ENCODE measurements around the gene EGLN1. TPM values are rescaled to one million over a fixed set of nuclear protein-coding genes. Genes with fewer than 3 reads are reported as not detected.

EGLN1 gene
- total RNA-seq, 1 experiment from 2014 or later = 59.0 TPM

DNA sequence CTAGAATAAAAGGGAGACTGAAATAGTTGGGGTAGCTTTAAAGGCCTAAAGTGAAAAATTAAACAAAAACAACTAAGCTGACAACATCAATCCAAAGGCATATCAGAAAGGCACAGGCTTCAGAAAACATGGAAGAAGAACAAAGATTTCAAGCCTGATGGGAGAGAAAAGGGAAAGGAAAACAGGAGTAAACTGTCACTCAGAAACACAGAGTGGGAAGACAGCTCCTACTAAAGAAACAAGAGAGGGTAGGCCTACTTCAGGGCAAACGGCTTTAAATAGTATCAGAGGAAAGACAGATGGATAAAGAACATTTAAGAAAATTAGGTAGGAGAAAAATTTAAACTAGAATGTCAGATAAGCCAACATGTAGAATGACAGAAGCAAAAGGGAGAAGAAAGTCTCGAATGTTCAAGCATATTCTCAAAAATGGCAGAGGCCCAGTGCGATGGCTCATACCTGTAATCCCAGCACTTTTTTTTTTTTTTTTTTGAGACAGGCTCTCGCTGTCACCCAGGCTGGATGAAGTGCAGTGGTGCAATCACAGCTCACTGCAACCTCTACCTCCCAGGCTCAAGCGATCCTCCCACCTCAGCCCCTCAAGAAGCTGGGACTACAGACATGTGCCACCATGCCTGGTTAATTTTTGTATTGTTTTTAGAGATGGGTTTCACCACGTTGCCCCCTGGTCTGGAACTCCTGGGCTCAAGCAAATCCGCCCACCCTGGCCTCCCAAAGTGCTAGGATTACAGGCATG lies 7.6 kb downstream of the EGLN1 start:
- Histone ChIP-seq H2AFZ (ENCODE audit: low read length) (no peak overlapping the region), H4K20me1 (ENCODE audit: insufficient read depth, low read depth, low read length) (peaks cover 21% of the 10 kb centered on the region), H3K9me2 (replicated peaks; ENCODE audit: insufficient read depth, low read length) (no peaks in the 10 kb centered on the region), H3K79me2 (ENCODE audit: low read length) (peaks cover 99% of the 10 kb centered on the region), H3K9ac (ENCODE audit: low read length) (no peak overlapping the region), H3K4me3 (ENCODE audit: low read length) (no peak overlapping the region), H3K27me3 (ENCODE audit: low read length) (no peaks in the 10 kb centered on the region), H3K36me3 (ENCODE audit: insufficient read depth, low read length) (peaks cover 13% of the 10 kb centered on the region), H3K9me3 (ENCODE audit: low read length) (no peaks in the 10 kb centered on the region), H3K4me2 (ENCODE audit: low read depth, low read length, poor library complexity, severe bottlenecking) (no peak overlapping the region), H3K4me1 (ENCODE audit: low read length) (peaks cover 68% of the 10 kb centered on the region), H3K27ac (ENCODE audit: low read length) (no peak overlapping the region)
- no peak for DNase-seq

DNA sequence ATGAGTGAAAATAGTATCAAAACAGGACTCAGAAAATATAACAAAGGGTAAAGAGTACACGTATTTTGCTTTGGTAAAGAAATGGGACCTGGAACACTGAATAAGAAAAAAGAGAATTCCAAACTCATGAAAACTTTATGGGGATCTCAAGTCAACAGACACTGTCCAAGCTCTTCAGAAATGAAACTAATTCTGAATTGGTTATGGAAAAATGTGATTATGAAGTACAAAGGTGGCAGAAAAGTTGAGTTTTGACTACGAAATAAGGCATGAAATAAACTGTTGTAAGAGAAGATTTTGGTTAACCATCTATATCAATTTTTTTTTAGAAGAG lies 8.4 kb downstream of the EGLN1 start:
- Histone ChIP-seq H3K9me2 (replicated peaks; ENCODE audit: insufficient read depth, low read length) (no peaks in the 10 kb centered on the region), H3K36me3 (ENCODE audit: insufficient read depth, low read length) (peaks cover 15% of the 10 kb centered on the region), H3K9ac (ENCODE audit: low read length) (no peak overlapping the region), H3K27me3 (ENCODE audit: low read length) (no peaks in the 10 kb centered on the region), H3K9me3 (ENCODE audit: low read length) (no peaks in the 10 kb centered on the region), H3K4me2 (ENCODE audit: low read depth, low read length, poor library complexity, severe bottlenecking) (no peak overlapping the region), H3K4me1 (ENCODE audit: low read length) (peaks cover 72% of the 10 kb centered on the region), H3K4me3 (ENCODE audit: low read length) (no peak overlapping the region), H3K27ac (ENCODE audit: low read length) (no peak overlapping the region), H3K79me2 (ENCODE audit: low read length) (peaks cover 99% of the 10 kb centered on the region), H4K20me1 (ENCODE audit: insufficient read depth, low read depth, low read length) (peaks cover 14% of the 10 kb centered on the region; the same call in 1 of the 2 replicates), H2AFZ (ENCODE audit: low read length) (no peak overlapping the region)
- DNase-seq = no peak

DNA sequence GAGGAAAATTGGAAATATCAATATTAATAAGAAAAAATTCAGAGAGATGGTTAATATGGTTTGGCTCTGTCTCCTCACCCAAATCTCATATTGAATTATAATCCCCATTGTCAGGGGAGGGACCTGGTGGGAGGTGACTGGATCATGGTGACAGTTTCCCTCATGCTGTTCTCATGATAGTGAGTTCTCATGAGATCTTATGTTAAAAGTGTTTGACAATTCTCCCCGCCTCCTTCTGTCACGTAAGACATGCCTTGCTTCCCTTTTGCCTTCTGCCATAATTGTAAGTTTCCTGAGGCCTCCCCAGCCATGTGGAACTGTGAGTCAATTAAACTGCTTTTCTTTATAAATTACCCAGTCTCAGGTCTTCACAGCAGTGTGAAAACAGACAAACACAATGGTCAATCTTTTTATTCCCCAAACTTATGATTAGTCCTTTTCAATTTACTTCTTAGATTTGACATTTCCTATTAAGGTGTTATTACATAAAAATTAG lies 11.0 kb downstream of the EGLN1 start:
- DNase-seq = peak; percentile 39
- no peaks in the 10 kb centered on the region for H3K9me2 ChIP-seq (replicated peaks; ENCODE audit: insufficient read depth, low read length)
- no peak overlapping the region for H3K4me2 ChIP-seq (ENCODE audit: low read depth, low read length, poor library complexity, severe bottlenecking)
- H3K9ac ChIP-seq (ENCODE audit: low read length) = no peak overlapping the region
- peaks cover 15% of the 10 kb centered on the region; the same call in 1 of the 2 replicates for H3K36me3 ChIP-seq (ENCODE audit: insufficient read depth, low read length)
- no peak overlapping the region for H3K27ac ChIP-seq (ENCODE audit: low read length)
- peaks cover 99% of the 10 kb centered on the region for H3K79me2 ChIP-seq (ENCODE audit: low read length)
- peaks cover 52% of the 10 kb centered on the region for H3K4me1 ChIP-seq (ENCODE audit: low read length)
- no peaks in the 10 kb centered on the region for H3K9me3 ChIP-seq (ENCODE audit: low read length)
- no peak overlapping the region for H2AFZ ChIP-seq (ENCODE audit: low read length)
- no peaks in the 10 kb centered on the region for H3K27me3 ChIP-seq (ENCODE audit: low read length)
- no peak overlapping the region for H3K4me3 ChIP-seq (ENCODE audit: low read length)
- no peaks in the 10 kb centered on the region for H4K20me1 ChIP-seq (ENCODE audit: insufficient read depth, low read depth, low read length)

DNA sequence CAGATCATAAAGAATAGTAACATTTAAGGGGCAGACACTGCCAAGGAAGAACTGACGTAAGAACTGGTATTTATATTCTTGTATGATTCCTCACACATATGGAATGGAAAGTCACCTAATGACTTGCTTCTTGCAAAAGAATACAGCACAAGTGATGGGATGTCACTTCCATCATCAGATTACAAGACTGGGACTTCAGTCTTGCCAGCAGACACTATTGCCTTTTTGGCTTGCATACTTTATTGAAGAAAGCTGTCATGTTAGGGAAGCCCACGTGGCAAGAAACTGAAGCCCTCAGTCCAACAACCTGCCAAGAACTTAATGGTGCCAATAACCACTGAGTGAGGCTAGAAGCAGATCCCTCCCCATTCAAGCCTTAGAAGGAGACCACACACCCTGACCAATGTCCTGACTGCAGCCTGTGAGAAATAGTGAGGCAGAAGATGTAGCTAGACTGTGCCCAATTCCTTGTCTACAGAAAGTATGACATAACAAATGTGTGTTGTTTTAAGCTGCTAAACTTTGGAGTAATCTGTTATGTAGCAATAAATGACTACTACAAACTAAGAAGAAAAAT lies 12.0 kb downstream of the EGLN1 start:
- no peak overlapping the region for H3K4me3 ChIP-seq (ENCODE audit: low read length)
- no peak overlapping the region for H3K9ac ChIP-seq (ENCODE audit: low read length)
- peaks cover 98% of the 10 kb centered on the region for H3K79me2 ChIP-seq (ENCODE audit: low read length)
- H3K4me1 ChIP-seq (ENCODE audit: low read length) = peaks cover 49% of the 10 kb centered on the region
- H3K9me2 ChIP-seq (replicated peaks; ENCODE audit: insufficient read depth, low read length) = no peaks in the 10 kb centered on the region
- H3K27me3 ChIP-seq (ENCODE audit: low read length) = no peaks in the 10 kb centered on the region
- H3K9me3 ChIP-seq (ENCODE audit: low read length) = no peaks in the 10 kb centered on the region
- H3K27ac ChIP-seq (ENCODE audit: low read length) = no peak overlapping the region
- peak; percentile 35 for DNase-seq
- no peak overlapping the region for H3K4me2 ChIP-seq (ENCODE audit: low read depth, low read length, poor library complexity, severe bottlenecking)
- H2AFZ ChIP-seq (ENCODE audit: low read length) = no peak overlapping the region
- H4K20me1 ChIP-seq (ENCODE audit: insufficient read depth, low read depth, low read length) = no peaks in the 10 kb centered on the region
- H3K36me3 ChIP-seq (ENCODE audit: insufficient read depth, low read length) = peaks cover 15% of the 10 kb centered on the region; the same call in 1 of the 2 replicates

DNA sequence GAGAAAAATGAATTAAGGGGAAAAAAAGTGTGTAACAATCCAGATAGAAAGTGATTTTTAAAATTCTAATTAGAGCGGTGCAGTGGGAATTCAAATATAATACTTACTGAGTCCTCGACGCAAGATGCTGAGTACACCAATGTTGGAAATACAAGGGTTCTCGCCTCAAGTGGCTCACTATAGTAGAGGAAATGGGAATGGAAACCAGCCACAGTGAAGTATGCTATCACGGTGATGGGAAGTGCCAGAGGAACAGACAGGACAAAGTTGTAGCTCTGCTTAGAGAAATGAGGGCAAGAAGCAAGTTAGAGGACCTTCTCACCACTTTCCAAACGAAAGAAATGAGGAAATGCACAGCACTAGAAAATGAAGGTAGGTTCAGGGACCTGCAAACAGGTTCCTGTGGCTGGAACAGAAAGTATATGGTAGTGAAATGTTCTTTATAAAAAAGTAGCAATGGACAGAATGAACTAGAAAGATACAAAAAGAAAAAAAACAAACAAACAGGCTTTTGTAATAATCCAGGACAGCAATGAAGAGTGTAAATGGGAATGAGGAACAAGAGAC lies 13.5 kb downstream of the EGLN1 start:
- no peak overlapping the region for H3K27ac ChIP-seq (ENCODE audit: low read length)
- no peaks in the 10 kb centered on the region for H3K9me3 ChIP-seq (ENCODE audit: low read length)
- no peaks in the 10 kb centered on the region for H3K9me2 ChIP-seq (replicated peaks; ENCODE audit: insufficient read depth, low read length)
- H3K36me3 ChIP-seq (ENCODE audit: insufficient read depth, low read length) = peaks cover 15% of the 10 kb centered on the region; the same call in 1 of the 2 replicates
- H3K4me3 ChIP-seq (ENCODE audit: low read length) = no peak overlapping the region
- no peak overlapping the region for H2AFZ ChIP-seq (ENCODE audit: low read length)
- no peak overlapping the region for H3K4me2 ChIP-seq (ENCODE audit: low read depth, low read length, poor library complexity, severe bottlenecking)
- H3K79me2 ChIP-seq (ENCODE audit: low read length) = peaks cover 97% of the 10 kb centered on the region
- no peak overlapping the region for H3K9ac ChIP-seq (ENCODE audit: low read length)
- DNase-seq = no peak
- peaks cover 41% of the 10 kb centered on the region for H3K4me1 ChIP-seq (ENCODE audit: low read length)
- no peaks in the 10 kb centered on the region for H4K20me1 ChIP-seq (ENCODE audit: insufficient read depth, low read depth, low read length)
- H3K27me3 ChIP-seq (ENCODE audit: low read length) = no peaks in the 10 kb centered on the region

DNA sequence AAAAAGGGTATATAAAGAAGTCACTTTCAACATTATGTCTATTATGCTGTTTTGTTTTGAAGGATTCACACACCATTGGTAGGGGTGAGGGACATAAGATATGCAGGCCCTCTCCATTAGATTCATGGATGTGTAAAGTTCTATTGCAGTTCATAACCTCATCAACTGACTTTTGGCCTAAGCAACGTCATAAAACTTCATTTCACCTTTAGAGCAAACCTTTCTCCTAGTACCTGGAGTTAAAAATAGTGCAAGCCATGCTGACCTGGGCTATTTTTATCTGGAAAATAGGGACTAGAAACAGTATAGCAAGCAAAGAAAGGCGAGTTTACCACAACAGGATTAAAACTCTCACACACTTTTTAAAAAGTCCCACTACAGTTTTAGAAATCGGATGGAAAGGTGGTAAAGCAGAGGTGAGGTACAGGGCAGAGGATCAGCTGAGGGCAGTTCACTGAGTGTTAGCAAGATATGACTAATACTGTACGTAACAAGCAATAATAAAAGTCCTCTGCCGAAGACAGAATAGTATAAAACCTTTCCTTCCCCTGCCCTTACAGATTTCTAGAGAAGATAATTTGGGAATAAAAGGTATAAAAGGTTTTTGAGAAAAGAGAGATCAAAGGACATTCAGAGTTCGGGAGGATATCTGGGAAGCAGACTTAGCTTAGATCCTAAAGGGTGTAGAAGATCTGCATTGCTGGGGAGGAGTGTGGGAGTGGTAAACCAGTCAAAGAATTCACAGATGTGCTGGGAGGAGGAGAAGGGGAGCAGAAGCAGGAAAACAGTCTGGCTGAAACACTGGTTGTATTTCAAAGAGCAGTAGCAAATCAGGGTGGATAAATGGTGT lies 14.3 kb downstream of the EGLN1 start:
- Histone ChIP-seq H3K9me2 (replicated peaks; ENCODE audit: insufficient read depth, low read length) (no peaks in the 10 kb centered on the region), H3K27ac (ENCODE audit: low read length) (no peak overlapping the region), H3K4me1 (ENCODE audit: low read length) (peaks cover 41% of the 10 kb centered on the region), H3K36me3 (ENCODE audit: insufficient read depth, low read length) (peaks cover 15% of the 10 kb centered on the region; the same call in 1 of the 2 replicates), H2AFZ (ENCODE audit: low read length) (no peak overlapping the region), H3K4me2 (ENCODE audit: low read depth, low read length, poor library complexity, severe bottlenecking) (no peak overlapping the region), H3K9ac (ENCODE audit: low read length) (no peak overlapping the region), H3K27me3 (ENCODE audit: low read length) (no peaks in the 10 kb centered on the region), H3K9me3 (ENCODE audit: low read length) (no peaks in the 10 kb centered on the region), H4K20me1 (ENCODE audit: insufficient read depth, low read depth, low read length) (no peaks in the 10 kb centered on the region), H3K4me3 (ENCODE audit: low read length) (no peak overlapping the region), H3K79me2 (ENCODE audit: low read length) (peaks cover 97% of the 10 kb centered on the region)
- no peak for DNase-seq

DNA sequence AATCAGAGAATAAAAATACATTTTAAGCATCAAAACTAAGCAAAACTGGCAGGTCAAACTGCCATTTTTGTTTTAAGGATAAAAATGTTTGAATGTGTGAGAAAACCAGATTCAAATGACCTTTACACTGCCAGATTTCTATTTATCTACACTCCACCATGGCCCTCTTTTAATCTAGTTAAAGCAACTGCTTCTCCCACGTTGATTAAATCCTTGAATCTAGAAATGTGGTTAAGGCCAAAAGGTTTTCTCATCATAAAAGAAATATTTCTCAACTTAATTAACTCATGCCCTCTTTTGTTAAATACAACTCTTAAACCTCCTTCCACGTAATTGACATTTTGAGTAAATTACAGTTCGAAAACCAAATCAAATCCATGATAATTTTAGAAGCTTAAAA lies 15.0 kb downstream of the EGLN1 start:
- Histone ChIP-seq H4K20me1 (ENCODE audit: insufficient read depth, low read depth, low read length) (no peaks in the 10 kb centered on the region), H3K9ac (ENCODE audit: low read length) (no peak overlapping the region), H3K4me2 (ENCODE audit: low read depth, low read length, poor library complexity, severe bottlenecking) (no peak overlapping the region), H3K27me3 (ENCODE audit: low read length) (no peaks in the 10 kb centered on the region), H3K36me3 (ENCODE audit: insufficient read depth, low read length) (peaks cover 11% of the 10 kb centered on the region; the same call in 1 of the 2 replicates), H2AFZ (ENCODE audit: low read length) (no peak overlapping the region), H3K79me2 (ENCODE audit: low read length) (peaks cover 97% of the 10 kb centered on the region), H3K4me3 (ENCODE audit: low read length) (no peak overlapping the region), H3K9me2 (replicated peaks; ENCODE audit: insufficient read depth, low read length) (no peaks in the 10 kb centered on the region), H3K4me1 (ENCODE audit: low read length) (peaks cover 36% of the 10 kb centered on the region), H3K27ac (ENCODE audit: low read length) (no peak overlapping the region), H3K9me3 (ENCODE audit: low read length) (no peaks in the 10 kb centered on the region)
- no peak for DNase-seq

DNA sequence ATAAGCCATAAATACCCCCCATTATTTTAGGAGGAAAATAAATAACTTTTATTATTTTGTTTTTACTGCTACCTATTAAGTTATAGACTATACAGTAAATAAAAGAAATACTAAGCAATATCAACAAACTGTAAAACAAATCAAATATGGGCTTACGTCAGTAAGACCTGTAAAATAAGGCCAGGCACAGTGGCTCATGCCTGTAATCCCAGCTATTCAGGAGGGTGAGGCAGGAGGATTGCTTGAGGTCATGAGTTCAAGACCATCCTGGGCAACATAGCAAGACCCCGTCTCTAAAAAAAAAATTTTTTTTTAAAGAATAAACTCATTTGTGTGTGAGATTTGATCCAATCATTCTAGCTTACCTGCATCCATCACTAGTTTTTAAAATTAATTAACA lies 17.8 kb downstream of the EGLN1 start:
- H3K27ac ChIP-seq (ENCODE audit: low read length) = no peak overlapping the region
- no peaks in the 10 kb centered on the region for H4K20me1 ChIP-seq (ENCODE audit: insufficient read depth, low read depth, low read length)
- H3K9me3 ChIP-seq (ENCODE audit: low read length) = no peaks in the 10 kb centered on the region
- no peak overlapping the region for H3K9ac ChIP-seq (ENCODE audit: low read length)
- H3K27me3 ChIP-seq (ENCODE audit: low read length) = no peaks in the 10 kb centered on the region
- no peak for DNase-seq
- H3K4me1 ChIP-seq (ENCODE audit: low read length) = peaks cover 20% of the 10 kb centered on the region
- H3K36me3 ChIP-seq (ENCODE audit: insufficient read depth, low read length) = peaks cover 11% of the 10 kb centered on the region; the same call in 1 of the 2 replicates
- H3K4me3 ChIP-seq (ENCODE audit: low read length) = no peak overlapping the region
- peaks cover 98% of the 10 kb centered on the region for H3K79me2 ChIP-seq (ENCODE audit: low read length)
- H3K9me2 ChIP-seq (replicated peaks; ENCODE audit: insufficient read depth, low read length) = no peaks in the 10 kb centered on the region
- H3K4me2 ChIP-seq (ENCODE audit: low read depth, low read length, poor library complexity, severe bottlenecking) = no peak overlapping the region
- no peak overlapping the region for H2AFZ ChIP-seq (ENCODE audit: low read length)

Measured in Karpas-422 (cell line).